Measurements from ENCODE around the gene TSNAXIP1.

GRCh38 chr16:67762385-67762784 is 44.3 kb upstream of the TSNAXIP1 start:
- TF ChIP-seq CTCF (IDR thresholded peaks at IDR 0.05), result no peak
- TF ChIP-seq EZH2 (IDR thresholded peaks at IDR 0.05; ENCODE audit: borderline replicate concordance, insufficient read depth, low read depth, low read length, poor library complexity, severe bottlenecking), result no peak

Data from B cell (primary cell).